HG03520 (cell line): Measurements from ENCODE around the gene PLA2G4E.

Experiments used
- ATAC-seq: cut with Tn5 transposase; IDR thresholded peaks from one replicate; pipeline ENCODE4 v1.9.1; 2021; ENCODE audit warnings: mild to moderate bottlenecking, moderate library complexity; ENCODE audit not compliant: unreplicated experiment

The PLA2G4E gene

GRCh38 chr15:42024303-42024702, 3.5 kb upstream of the PLA2G4E start:
- ATAC-seq, result no peak

GRCh38 chr15:42021593-42021992, 751 bp upstream of the PLA2G4E start:
- ATAC-seq, result no peak

GRCh38 chr15:42018306-42019224, 2.3 kb downstream of the PLA2G4E start:
- ATAC-seq, result no peak

- no peak for ATAC-seq
These were observed 3.9 kb downstream of the PLA2G4E start for GRCh38 chr15:42016971-42017370.

- no peak for ATAC-seq
These were observed 6.4 kb downstream of the PLA2G4E start for GRCh38 chr15:42014406-42014805.

- no peak for ATAC-seq
These were observed 7.8 kb downstream of the PLA2G4E start for GRCh38 chr15:42012928-42013482.

- no peak for ATAC-seq
These were observed 8.6 kb downstream of the PLA2G4E start for GRCh38 chr15:42012241-42012640.

GRCh38 chr15:42011074-42011473, 9.8 kb downstream of the PLA2G4E start:
- no peak for ATAC-seq

GRCh38 chr15:42010434-42010833, 10.4 kb downstream of the PLA2G4E start:
- ATAC-seq, result no peak

GRCh38 chr15:42009474-42009873, 11.4 kb downstream of the PLA2G4E start:
- no peak for ATAC-seq

GRCh38 chr15:42009022-42009421, 11.8 kb downstream of the PLA2G4E start:
- ATAC-seq, result no peak

- ATAC-seq, result no peak
These were observed 13.5 kb downstream of the PLA2G4E start for GRCh38 chr15:42007386-42007785.

GRCh38 chr15:42002333-42002732, 18.5 kb downstream of the PLA2G4E start:
- ATAC-seq, result no peak

GRCh38 chr15:42001236-42001635, 19.6 kb downstream of the PLA2G4E start:
- no peak for ATAC-seq

- ATAC-seq, result no peak
These were observed 21.3 kb downstream of the PLA2G4E start for GRCh38 chr15:41999290-42000285.

GRCh38 chr15:41997845-41998244, 23.0 kb downstream of the PLA2G4E start:
- no peak for ATAC-seq

- no peak for ATAC-seq
These were observed 23.8 kb downstream of the PLA2G4E start for GRCh38 chr15:41996921-41997592.

- ATAC-seq, result no peak
These were observed 24.5 kb downstream of the PLA2G4E start for GRCh38 chr15:41996376-41996775.

- ATAC-seq, result no peak
These were observed 25.4 kb downstream of the PLA2G4E start for GRCh38 chr15:41995476-41995855.

GRCh38 chr15:41994772-41995475, 25.9 kb downstream of the PLA2G4E start:
- ATAC-seq, result no peak
